ENCODE measurements around the gene RAB11FIP3.

RAB11FIP3 gene

DNA sequence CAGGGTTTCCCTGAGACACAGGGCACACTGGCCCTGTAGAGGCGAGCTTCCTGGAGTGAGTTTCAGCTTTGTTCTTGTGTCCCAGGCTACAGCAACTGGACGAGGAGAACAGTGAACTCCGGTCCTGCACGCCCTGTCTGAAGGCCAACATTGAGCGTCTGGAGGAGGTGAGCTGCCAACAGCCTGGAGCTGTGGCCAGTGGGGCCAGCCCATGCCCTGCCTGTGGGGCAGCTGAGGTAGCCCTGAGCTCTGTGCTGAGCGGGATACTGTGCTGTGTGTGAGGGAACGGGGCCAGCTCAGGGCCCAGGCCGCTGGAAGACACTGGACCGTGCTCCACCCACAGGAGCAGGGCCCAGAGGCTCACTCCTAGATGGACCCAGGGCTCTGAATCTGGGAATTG, 93.4 kb downstream of the RAB11FIP3 start:
- DNase-seq (ENCODE audit: low read depth), result no peak

DNA sequence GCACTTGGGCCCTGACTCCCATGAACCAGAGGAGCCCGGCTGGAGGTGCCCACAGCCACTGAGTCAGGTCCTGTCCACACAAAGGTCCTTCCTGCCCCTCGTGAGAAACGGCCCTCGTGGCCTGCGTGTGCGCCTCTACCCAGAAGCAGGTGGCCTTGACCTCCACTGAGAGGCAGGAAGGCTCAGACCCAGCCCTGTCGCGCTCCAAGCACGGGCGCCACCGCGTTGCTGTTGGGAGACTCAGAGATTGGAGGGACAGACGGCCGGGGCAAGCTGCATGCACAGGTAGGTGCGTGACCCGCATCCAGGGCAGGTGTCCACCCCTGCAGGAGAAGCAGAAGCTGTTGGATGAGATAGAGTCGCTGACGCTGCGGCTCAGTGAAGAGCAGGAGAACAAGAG, 94.0 kb downstream of the RAB11FIP3 start:
- no peak for DNase-seq (ENCODE audit: low read depth)

DNA sequence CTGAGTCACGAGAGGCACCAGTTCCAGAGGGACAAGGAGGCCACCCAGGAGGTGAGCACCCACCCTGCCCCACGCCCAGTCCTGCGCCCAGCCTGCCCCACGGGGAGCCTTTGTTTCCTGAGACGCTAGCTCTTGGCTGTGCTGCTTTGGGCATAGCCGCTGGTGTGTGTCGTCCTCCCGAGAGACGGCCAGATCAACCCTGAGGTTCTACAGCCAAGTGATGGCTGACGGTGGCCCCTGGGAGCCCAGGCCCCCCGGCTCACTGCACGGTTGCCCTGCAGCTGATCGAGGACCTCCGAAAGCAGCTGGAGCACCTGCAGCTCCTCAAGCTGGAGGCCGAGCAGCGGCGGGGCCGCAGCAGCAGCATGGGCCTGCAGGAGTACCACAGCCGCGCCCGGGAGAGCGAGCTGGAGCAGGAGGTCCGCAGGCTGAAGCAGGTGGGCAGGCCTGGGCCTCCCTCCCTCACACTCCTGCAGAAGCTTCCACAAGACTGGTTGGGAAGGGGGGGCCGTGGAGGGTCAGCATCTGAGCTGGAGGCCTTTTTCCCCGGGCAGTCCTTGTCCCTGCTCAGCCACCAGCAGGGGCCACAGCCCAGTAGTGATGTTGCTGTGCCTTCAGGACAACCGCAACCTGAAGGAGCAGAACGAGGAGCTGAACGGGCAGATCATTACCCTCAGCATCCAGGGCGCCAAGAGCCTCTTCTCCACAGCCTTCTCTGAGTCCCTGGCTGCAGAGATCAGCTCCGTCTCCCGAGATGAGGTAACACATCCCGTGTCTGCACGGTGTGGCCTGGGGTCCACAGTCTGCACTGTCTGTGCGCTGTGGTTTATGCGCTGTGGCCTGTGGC, 94.6 kb downstream of the RAB11FIP3 start:
- DNase-seq (ENCODE audit: low read depth), result no peak

DNA sequence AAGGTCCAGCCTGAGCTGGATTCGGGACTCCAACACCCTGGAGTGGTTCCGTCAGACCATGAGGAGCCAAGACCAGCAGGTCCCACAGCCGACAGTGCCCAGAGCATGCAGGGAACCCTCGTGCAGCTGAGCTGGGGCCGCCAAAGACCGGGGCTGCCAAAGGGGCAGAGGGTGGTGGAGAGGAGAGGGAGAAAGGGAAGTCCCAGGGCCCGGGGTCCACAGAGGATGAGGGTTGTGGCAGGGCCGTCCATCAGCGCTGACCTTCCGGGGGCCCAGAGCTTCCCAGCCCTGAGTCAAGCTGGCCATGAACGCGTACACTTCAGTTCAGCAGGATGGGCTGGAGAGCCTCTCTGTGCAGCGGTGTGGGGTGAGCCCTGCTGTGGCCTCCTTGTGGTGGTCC, 95.4 kb downstream of the RAB11FIP3 start:
- no peak for DNase-seq (ENCODE audit: low read depth)

DNA sequence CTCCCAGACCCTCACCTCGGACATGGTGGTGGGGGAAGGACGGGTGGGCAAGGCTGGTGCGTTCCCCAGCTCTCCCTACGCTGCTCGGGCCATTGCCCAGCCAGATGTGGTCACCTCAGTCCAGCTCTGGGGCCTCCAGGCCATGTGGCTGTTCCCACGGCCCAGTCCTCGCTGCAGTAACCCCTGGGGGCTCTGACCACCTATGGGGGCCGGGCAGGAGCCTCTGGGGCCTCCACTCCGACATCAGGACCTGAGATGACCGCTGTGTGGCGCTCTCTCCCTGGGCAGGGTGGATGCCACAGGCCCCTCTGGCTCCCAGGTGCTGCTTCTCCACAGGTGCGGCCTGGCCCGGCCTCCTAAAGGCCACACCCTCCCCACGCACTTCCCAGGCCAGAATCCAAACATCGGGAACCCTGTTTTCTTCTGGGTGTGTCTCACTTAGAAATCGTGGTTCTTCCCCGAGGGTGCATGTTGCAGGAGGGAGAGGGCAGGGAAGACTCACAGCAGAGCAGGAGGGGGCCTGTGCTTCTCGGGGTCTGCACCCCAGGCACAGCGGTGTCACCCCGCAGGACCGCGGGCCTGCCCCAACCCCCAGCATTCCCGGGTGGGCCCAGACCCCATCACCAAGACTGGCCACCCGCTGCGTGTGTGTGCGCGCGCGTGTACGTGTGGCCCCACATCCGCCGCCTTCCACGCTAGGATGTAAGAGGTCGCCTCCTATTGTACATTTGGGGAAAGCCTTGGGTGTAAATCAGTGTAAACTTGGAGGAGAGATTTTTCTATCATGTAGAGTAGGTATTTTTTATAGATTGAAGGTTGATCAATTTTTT, 96.1 kb downstream of the RAB11FIP3 start:
- no peak for DNase-seq (ENCODE audit: low read depth)

DNA sequence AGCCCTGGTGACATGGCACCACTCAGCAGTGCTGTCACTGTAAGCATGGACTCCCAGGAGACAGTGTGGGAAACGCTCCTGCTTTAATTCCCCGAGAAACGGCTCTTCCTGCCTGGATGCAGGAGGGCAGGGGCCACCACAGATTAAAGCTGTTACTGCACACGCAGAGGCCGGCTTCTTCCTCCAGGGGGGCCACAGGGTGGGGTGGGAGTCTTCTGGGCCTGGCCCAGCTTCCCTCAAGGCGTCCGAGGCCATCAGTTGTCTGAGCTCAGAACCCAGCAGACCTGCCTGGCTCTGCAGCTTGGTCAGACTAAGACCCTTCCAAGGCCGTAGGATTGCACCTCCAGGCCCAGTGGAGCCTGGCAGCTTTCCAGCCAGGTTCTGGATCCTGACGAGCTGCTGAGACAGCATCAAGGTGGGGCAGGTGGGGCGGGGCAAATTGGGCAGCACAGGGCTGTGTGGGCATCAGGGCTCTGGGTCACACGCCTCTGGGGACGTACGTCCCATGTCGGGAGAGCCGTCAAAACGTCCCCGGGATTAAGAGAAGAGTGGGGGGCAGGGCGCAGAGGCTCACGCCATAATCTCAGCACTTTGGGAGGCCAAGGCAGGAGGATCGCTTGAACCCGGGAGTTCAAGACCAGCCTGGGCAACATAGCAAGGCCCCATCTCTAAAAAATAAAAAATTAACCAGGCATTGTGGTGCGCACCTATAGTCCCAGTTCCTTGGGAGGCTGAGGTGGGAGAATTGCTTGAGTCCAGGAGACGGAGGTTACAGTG, 97.1 kb downstream of the RAB11FIP3 start:
- DNase-seq (ENCODE audit: low read depth), result no peak

DNA sequence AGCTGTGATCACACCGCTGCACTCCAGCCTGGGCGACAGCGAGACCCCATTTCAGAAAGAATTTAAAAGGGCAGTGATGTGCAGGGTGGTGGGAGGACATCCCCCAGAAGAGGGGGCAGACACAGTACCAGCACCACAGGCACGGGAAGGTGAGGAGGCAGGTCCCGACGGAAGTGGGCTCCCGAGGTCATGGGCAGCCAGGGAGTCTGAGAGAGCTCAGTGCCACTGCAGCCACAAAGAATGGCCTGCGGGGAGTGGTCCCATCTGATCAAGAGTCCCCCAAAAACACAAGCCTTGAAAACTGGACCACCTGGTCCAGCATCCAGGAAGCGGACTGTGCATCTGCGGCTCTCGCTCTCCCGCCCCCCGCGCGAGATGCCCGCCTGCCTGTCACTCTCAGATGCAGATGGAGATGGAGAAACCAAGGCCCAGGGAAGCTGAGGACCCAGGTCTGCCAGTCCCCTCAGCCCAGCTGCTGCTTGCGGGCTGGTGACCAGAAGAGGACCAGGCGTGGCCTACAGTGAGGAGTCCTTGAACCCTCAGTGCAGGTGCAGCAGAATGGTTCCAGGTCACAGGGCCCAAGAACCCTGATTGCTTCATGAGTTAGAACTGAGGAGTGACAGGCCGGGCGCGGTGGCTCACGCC, 97.8 kb downstream of the RAB11FIP3 start:
- DNase-seq (ENCODE audit: low read depth), result no peak

DNA sequence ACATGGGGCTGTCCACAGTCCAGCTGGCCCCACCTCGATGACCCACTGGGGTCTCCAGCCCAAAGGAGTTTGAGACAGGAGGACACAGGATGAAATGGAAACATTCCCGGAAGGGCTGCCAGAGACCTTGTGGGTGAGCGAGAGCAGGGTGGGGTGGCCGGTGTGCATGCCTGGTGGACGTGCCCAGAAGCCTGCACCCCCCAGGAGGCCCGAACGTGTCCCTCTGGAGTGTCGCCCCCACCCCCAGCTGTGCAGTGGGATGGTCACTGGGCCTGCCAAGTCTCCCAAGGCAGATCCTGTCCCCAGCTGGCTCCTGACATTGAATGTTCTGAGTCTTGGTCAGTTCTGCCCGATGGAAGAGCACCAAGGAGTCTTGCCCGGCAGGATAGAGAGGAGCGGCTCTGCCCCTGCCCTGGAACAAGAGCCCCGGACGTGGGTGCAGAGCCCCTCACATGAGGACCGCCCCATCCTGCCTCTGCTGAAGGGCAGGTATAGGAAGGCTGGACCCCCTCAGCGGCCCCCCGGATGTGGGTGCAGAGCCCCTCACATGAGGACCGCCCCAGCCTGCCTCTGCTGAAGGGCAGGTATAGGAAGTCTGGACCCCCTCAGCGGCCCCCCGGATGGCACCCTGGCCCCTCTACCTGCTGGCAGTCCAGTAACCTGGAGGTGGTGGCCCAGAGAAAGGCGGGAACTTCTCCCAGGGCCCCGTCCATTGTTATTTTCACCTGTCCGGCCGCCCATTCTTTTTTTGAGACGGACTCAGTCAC, 99.0 kb downstream of the RAB11FIP3 start:
- DNase-seq (ENCODE audit: low read depth), result no peak

DNA sequence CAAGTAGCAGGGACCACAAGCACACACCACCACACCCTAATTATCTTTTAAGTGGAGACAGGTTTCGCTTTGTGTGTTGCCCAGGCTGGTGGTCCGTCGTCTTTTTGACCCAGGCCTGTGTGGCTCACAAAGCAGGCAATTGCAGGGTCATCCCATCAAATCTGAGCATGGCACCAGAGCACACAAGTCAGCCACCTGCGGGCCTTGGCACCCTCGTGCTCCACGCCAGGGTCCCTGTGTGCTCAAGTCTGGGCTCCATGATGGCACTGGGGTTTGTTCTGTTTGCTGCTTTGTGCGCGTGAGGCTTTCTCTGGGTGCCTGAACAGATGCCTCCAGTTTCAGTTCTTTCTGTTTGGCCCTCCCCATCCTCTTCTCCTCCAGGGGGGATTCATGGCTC, 99.7 kb downstream of the RAB11FIP3 start:
- no peak for DNase-seq (ENCODE audit: low read depth)

DNA sequence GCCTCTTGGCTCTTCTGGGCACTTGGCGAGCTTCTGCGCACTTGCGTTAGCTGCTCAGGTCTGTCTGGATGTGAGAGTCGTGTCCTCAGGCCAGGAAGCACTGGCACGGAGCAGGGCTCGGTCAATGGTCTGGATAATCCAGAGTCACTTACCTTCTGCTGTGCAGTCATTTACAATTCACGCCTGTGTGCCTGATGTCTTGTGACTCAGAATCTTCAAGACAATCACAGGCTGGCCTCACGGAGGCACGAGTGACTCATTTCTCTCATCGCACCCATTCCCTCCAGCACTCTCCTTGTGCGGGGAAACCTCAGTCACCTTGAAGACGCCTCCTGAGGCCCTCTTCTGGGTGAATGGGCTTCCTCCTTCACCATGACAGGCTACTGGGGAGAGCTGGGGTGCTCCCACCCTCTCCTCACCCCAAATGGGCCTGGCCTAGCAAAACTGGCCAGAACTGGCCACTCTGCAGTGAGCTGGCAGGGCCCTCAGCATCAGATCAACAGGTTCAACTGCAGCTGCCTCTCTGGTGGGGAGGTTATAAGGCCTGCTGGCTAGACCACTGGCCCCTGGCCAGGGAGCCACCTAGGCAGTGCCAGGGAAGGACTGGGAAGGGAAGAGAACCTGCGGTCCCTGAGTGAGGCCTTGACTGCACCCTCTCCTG, 100.2 kb downstream of the RAB11FIP3 start:
- no peak for DNase-seq (ENCODE audit: low read depth)

DNA sequence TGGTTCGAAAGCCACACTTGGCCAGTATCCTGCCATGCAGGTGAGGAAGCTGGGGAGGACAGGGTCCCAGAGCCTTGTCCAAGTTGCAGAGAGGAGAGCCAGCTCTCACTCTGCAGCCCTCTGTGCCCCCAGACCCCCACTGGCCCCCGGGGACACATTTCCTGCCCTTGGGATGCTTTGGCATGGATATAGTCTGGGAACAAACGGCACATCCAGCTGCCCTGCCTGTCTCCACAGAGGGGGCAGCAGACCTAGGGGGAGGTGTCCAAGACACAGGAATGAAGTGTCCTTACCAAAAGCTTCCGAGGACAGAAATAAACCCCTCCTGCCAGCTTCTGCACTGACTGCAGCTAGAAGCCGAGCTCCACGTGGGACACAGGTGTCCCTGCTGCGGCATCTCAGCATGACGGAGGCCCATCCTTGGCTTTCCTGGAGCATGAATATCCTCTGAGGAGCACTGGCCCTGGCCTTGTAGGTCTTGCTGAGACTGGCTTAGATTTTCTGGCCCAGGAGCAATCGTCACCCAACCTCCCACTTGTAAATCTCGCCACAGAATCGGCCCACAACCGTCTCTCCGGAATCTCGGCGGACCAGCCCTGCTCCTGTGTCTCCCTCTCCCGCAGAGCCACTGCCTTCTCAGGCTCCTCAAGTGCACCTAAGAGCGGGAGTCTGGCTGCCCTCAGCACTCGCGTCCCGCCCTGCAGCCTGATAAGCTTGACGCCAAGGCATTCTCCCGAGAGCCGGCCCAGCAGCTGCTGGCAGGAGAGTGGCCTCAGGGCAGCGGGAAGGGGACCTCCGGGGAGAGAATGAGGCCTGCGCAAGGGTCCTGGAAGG, 100.9 kb downstream of the RAB11FIP3 start:
- no peak for DNase-seq (ENCODE audit: low read depth)

DNA sequence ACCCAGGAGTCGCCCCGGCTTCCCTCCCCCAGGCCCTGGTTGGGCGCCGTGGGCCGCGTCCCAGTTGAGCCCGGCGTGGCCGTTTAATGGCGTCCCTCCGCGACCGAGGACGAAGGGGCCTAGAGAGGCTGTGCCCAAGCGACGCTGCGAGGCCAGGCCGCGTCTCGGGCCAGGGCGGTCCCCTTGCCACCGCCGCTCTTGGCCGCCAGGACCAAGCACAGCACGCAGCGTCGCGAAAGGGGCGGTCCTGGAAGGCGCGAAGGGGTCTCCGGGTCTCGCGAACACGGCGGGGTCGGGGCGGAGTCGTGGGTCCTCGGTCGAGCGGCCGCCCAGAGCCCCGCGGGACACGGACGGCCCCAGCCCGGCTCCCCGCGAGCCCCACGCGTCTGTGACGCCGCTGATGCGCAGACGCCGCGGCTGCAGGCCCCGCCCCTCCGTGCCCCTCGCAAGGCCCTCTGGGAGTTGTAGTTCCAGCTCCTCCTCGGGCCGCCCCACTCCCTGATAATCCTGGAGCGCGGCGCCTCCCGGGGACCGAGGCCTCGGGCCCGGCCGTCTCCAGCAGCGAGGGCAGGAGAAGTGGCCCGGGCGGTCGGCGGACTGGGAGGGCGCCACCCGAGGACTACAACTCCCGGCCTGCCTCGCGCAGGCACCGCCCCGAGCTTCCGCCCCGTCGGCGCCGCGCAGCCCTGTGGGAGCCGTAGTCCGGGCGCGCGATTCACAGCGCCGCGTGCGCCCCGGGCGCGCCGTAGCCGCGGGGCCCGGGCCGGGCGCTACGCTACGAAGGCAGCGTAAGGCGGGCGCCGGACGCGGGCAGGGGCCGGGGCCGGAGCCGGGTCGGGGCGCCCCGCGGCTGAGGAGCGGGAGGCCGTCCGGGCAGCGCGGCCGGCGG, 101.8 kb downstream of the RAB11FIP3 start, which contains the start of gene CAPN15:
CAPN15 (plus strand) TSS at position 698 of the 889 bp plus-strand sequence. CDS start 19,127 bp downstream, outside the sequence.
- peak; percentile 72 for DNase-seq (ENCODE audit: low read depth)

DNA sequence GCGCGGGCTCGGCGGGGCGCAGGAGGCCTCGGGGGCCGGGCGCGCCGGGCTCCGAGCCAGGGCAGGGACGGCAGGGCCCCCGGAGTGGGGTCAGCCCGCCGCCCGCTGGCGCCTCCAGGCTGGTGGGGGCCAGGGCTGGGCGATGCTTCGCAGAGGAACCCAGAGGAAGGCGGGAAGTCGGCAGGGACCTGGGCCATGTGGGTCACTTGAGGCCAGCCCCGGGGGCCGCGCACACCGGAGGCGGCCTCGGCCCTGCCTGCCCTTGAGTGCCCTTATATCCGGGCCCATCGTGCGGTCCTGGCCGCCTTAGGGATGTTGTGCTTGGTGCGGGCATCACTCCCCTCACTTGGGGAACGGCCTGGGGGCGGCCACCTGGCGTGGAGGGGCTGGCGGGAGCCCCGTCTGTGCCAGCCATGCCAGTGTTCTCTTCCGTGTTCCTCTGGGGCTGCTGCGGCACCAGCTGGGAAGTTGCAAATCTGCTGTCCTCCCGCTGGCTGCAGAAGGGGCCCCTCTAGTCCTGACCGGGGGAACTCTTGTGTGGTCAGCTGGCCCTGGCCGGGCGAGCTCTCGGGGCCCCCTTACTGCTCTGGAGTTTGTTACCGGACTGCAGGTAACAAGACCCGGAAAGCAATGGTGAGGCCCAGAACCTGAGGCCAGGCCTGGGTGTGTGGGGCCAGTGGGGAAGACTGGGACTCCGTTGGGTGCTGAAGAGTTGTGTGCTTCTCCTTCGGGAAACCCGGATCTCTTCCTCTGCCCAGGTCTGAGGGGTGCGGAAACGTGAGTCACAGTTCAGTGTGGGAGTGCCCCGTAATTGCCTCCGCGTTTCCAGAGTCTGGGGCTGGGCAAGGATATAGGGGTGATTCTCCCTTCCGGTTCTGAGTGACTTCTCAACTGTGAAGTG, 102.9 kb downstream of the RAB11FIP3 start:
- no peak for DNase-seq (ENCODE audit: low read depth)

DNA sequence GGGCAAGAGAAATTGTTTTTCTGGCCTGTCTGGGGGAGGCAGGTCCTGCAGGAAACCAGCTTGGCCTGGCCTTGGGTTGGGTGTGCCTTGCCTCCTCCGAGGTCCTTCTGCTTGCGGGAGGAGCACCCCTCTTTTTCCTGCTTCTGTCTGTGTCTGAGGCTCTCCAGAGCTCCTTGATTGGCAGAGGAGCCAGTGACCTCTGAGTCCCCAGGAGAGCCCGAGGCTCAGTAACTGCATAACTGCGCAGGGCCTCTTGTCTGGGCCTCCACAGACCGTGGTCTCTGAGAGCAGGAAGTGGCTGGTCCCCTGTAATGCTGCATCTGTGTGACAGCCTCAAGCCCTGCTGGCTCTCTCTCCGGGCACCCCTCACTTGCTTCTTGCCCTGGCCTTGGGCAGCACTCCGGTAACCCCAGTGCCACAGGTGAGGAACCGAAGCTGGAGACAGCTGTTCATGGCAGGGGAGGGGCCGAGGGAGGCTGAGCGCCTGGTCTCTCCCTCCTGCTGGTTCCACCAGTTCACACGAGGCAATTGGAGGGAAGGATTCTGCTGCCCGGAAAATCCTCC, 103.6 kb downstream of the RAB11FIP3 start:
- DNase-seq (ENCODE audit: low read depth), result no peak

DNA sequence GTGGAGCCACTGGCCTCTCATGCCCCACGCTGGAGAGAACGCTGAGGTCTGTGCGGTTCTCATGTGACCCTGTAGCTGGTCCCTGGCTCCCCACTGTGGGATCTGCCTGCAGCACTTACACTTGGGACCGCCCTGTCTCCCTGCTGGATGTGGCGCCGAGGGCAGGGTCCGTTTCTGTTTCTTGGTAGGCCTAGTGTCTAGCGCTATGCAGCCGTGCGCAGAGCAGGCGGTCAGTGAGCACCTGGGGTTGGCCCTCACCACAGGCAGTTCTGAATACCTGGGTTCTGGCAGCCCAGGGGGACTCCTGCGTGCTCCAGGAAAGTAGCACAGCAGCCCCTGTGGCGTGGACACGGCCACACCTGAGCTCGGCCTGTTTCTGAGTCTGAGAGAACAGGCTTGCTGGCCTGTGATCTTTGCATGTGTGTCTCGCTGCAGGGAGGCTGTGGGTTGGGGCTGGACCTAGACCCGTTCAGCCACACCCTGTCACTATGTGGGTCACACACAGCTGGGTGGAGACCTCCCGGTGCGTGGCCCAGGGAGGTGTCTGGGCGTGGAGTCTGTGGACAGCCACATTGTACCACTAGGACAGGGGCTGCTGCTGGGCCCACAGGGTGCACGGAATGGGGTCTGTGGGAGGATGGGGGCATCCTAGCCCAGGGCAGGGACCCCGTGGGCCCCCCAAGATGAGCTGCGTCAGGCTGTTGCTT, 104.8 kb downstream of the RAB11FIP3 start:
- DNase-seq (ENCODE audit: low read depth), result no peak

DNA sequence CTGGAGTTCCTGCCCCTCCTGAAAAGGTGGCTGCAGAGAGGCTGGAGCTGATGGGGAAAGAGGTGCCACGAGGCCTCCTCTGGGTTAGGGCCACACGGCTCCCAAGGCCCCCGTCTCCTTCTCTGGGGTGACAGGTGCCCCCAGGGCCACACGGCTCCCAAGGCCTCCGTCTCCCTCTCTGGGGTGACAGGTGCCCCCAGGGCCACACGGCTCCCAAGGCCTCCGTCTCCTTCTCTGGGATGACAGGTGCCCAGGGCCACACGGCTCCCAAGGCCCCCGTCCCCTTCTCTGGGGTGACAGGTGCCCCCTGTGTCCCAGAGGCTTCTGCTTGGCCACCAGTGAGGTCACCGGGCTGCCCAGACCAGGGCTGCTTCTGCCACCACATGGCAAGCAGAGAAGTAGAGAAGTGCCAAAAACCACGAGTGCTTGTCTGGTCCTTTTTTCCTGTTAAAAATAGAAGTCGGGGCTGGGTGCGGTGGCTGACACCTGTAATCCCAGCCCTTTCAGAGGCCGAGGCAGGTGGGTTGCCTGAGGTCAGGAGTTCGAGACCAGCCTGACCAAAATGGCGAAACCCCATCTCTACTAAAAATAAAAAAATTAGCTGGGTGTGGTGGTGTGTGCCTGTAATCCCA, 106.2 kb downstream of the RAB11FIP3 start:
- no peak for DNase-seq (ENCODE audit: low read depth)
